SW480 (cell line): Measurements from ENCODE around the gene FHOD3.

Experiments
- DNase-seq: peaks from one replicate; pipeline ENCODE4 v3.0.0-alpha.2; 2016; ENCODE audit warnings: low spot score

The FHOD3 gene

DNA sequence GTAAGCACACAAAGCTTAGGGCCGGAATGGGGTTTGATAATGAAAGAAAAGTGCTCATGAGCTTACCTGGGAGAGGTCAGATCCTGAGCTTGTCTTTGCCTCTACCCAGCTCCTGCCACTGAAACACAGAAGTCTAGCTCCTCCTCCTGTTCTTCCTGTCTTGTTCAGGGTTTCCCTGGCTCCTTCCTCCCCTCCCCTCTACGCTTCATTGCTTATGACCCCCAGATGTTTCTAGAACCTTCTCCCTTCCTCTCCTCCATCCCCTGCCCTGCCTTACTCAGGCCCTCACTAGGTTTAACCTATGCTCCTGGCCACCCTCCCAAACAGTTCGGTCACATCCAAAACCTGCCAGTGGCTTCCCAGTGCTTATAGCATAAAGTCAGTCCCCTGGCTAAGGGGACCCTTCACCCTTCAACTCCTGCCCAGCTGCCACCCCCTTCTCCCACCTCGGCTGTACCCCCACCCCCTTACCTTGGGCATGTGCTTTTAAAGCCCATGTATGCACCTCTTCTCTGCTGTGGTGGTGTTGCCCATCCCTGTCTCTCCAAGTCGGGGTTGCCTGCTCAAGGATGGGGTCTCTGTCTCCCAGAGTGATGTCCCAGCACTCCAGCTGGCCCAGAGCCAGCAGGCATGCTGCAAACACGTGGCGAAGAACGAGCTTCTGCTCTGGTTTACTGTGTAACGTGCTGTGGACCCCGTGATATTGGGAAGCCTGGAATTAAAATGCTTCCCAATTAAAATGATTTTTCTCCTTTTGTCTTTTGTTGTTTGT, 297.7 kb downstream of the FHOD3 start:
- no peak for DNase-seq

- DNase-seq, result no peak
Observed at GRCh38 chr18:36595818-36596215, 298.3 kb downstream of the FHOD3 start.

- DNase-seq, result no peak
Observed at GRCh38 chr18:36597636-36598035, 300.1 kb downstream of the FHOD3 start.

DNA sequence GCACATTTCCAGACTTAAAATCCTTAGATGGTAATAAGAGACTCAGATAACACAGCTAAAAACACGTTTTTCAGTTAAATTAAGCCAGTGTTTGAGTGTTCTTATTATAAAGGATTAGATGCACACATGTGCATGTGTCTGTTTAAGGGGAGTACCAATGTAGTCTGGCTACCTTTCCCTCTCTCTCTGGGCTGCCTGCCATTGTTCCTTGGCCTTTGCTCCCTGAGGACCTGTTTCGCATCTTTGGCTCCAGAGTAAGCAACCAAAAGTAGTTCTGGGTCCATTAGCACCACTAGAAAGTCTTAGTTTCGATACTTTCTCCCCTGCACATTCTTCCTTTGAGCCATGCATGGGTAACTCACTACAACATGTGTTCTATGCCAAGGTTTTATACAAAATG, 303.0 kb downstream of the FHOD3 start:
- no peak for DNase-seq

- no peak for DNase-seq
Observed at GRCh38 chr18:36601316-36601715, 303.8 kb downstream of the FHOD3 start.

DNA sequence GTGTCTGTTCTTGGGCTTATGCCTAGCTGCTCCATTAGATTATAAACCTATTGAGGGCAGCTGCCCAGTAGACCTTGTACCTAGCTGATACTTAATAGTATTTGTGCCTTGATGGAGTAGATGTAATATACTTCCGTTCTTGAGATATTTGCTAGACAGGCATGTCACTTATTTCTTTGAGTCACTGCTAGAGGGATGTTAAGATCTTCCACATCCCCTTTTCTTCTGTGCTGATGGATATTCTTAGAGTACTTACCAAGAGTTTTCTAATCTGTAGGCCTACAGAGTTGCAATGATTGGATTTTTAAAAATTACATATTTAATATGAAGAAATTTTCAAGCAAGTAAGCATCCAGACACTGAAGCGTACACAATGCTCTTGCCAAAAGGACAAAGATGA, 304.6 kb downstream of the FHOD3 start:
- DNase-seq, result no peak

DNA sequence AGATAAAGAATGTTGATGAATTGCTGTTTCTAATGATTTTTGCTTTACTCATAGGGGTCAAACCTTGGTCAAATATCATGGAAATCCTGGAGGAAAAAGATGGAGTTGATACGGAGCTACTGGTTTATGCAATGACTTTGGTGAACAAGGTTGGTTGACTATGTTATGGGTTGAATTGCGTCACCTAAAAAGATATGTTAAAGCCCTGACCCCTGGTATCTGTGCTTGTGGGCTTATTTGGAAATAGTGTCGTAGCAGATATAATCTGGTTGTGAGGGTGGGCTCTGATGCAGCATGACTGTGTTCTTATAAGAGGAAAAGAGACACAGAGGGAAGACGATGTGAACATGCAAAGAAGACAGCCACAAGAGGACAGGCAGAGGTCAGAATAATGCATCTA, 305.1 kb downstream of the FHOD3 start:
- no peak for DNase-seq

DNA sequence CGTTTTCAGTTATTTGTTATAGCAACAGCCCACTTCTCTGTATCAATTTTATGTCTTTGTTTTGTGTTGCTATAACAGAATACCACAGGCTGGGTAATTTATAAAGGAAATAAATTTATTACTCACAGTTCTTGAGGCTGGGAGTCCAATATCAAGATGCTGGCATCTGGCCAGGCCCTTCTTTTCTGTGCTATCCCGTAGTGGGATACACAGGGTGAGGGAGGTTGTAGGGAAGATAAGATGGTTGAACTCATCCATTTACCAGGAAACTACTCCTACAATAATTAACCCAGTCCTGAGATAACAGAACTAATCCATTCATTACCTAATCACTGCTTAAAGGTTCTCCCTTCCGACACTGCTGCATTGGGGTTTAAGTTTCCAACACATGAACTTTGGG, 310.6 kb downstream of the FHOD3 start:
- no peak for DNase-seq

DNA sequence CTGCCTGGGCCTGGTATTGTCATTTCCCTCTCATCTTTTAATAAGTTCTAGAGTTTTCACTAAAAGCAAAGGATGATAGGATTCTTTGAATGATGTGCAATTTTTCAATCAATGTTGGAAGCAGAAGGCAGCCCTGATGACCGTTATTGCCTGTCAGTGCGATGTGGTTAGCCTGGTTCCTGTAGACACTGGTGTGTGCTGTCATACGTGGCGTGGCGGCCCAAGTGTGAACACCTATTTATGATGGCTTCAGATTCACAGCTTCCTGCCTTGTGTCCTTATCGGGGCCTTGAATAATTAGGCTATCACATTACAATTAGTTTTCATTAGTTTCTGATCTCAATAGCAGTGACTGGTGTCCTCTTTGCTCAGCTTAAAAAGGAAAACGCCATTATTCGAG, 312.7 kb downstream of the FHOD3 start:
- no peak for DNase-seq

DNA sequence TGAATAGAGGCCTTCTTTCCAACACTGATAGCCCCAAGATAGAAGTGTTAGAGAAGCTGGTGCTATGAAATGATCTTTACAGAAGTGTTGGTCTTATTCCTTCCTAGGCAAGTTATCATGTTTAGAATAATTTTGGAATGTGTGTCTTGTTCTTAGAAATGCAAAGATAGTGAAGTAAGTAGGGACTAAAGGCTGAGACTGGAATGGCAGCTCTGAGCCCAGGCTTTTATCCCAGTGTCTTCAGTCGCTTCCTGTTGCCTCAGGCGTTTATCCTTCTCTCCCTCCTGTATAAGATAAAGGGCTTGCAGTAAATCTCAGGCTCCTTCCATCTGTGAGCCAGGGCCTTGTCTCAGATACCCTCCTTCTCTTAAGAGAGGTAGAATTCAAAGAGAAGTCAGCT, 313.1 kb downstream of the FHOD3 start:
- DNase-seq, result no peak

DNA sequence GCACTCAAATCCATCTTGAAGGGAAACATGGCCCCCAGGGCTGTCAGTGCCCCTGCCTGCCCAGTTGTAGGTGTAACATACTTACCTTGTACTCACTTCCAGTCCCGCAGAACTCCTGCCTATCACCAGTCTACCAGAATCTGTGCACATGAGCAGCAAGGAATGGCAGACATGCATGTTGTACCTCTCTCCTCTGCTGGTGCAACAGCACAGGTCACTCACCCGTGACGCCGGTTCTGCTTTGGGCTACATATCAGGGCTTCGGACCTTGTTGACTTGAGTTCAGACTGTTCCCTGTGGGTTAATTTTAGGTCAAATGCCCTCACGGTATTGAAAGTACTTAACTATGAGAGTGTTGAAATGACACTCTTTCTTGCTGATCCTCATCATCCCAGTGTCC, 315.6 kb downstream of the FHOD3 start:
- no peak for DNase-seq

DNA sequence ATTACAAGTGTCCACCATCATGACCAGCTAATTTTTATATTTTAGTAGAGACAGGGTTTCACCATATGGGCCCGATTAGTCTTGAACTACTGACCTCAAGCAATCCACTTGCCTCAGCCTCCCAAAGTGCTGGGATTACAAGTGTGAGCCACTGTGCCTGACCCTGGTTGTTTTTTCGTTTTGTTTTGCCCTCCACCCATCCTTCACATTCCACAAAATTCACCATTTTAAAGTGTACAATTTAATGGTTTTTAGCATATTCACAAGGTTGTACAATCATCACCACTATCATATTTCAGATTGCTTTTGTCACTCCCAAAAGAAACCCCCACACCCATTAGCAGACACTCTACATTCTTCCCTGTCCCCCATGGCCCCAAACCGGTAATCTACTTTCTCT, 316.3 kb downstream of the FHOD3 start:
- DNase-seq, result no peak

- DNase-seq, result no peak
Observed at GRCh38 chr18:36620788-36621187, 323.3 kb downstream of the FHOD3 start.

GRCh38 chr18:36622610-36623009, 325.1 kb downstream of the FHOD3 start:
- DNase-seq, result no peak

DNA sequence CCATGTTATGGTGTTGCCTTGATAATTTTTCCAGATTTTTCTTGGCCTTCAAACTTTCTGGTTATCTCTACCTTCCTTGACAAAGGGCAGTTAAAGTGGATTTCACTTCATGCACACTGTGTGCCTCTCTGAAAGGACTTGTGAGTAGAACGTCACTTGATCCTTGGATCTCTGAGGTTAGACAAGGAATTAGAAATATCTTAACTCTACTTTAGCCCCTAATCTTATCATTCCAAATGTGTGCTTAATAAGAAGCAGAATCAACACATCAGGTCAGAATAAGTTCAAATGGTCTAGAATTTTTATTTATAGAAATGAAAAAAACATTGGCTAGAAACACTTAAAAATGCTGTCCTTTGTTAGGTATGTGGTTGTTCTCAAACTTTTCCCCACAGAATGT, 325.6 kb downstream of the FHOD3 start:
- no peak for DNase-seq

DNA sequence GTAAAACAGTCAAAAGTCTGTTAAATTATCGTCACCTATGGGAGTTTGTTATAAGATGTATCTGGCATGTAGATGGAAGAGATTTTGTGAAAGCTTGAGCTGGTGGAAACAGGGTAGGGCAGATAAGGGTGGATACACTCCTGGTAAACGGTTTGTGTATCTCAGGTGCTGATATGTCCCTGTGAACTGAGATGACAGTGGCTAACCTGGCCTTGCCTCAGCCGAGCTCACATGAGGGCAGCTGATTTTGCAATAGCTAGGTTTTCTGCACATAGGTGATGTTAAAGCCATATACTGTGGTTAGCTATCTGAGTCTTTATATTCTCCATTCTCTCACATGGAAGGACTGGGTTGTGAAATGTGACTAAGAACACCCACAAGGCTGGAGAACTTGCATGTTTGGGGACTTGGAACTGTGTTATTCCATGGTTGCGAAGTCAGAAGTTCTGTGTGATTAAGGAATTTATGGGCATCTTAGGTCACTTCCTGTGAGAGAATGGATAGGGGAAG, 326.2 kb downstream of the FHOD3 start:
- no peak for DNase-seq

DNA sequence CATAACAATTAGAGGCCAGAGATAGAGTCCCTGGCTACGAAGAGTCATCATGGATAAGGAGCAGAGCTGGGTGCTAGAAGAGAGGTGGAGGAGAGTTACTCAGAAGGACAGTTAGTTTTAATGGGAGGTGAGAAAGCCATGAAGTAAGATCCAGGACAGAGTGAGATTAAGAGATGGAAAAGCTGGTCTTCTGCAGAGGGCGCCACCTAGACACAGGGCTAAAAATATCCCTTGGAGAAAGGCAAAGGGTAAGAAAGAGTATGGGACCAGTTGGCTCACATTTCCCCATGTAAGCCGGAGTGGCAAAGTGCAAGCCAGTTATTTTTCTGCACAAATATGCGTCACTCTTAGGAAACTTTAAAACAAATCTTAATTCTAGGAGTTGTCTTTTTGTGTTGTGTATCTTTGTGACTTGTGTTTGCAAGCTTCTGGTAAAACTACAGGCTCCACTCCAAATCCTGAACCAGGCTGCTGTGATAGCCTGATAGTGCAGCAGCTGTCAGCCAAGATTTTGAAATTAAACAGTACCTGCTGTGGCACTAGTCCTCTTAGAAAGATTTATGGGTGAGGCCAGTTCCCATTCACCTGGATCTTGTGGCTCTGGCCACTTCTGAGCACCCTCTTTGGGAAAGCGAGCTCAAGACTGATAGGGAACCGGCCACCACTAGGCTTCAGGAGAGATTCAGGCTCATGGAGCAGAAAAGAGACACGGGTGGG, 327.1 kb downstream of the FHOD3 start:
- DNase-seq, result no peak

GRCh38 chr18:36625386-36625785, 327.9 kb downstream of the FHOD3 start:
- DNase-seq, result no peak

GRCh38 chr18:36627637-36628036, 330.1 kb downstream of the FHOD3 start:
- no peak for DNase-seq

DNA sequence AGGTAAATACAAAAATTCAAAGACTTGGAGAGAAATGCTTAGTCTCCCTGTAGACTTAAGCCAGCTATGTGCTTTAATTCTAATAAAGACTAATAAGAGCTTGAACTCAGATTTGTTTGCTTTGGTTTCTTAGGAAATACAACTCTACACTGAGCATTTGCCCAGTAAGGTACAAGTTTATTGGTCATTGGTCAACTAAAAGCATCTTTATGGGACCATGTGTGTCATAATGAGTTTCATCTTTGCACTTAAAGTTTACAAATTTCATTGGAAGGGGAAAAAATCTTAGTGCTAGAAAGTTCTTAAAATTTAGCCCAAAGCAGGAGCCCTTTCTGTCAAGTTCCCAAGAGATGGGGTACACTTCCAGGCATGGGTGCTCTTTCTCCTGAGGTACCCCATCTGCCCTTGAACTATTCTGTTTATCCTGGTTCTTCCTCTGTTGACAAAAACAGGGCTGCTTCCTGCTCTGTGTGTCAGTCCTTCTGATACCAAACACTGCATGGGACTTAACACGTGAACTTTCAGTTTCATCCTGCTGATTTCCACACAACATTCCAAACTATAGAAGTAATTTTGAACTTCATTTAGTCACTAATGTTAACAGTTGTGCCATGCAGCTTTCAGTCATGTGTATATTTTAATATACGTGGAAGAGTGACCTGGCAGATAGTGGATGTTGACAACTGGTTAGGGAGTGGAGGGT, 331.1 kb downstream of the FHOD3 start:
- DNase-seq, result no peak

DNA sequence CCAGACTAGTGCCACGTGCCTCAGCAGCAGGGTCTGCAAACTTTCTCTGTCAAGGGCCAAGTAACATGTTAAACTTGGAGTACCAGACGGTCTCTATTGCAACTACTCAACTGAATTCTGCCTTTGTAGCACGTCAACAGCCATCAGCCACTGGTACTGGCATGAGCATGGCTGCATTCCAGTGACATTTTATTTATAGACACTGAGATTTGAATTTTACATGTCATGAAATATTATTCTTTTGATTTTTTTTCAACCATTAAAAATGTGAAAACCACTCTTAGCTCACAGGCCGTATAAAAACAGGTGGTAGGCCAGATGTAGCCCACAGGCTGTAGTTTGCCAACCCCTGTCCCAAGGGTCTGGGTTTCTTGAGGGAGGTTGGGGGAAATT, 331.6 kb downstream of the FHOD3 start:
- no peak for DNase-seq

GRCh38 chr18:36629836-36630235, 332.3 kb downstream of the FHOD3 start:
- DNase-seq, result no peak

DNA sequence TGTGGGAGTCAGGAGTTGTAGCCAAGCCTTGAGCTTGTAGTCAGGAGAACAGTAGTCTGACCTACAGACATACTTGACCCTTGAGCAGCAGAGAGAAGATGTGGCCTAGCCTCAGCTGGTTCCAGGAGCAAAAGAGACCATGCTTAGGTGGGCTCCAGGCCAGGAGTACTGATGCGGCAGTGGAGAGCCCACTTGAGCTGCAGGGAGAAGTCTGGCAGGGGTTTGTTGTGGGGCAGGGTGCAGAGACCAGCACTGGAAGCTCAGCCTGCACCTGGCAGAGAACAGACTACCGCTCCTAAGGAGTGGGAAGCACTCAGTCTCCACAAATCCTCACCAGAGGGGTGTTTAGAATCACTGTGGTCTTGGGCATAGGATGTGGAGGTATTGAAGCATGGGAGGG, 333.4 kb downstream of the FHOD3 start:
- no peak for DNase-seq
